HCT116 (cell line): Measurements from ENCODE around the gene FEV. TPM values are rescaled to one million over a fixed set of nuclear protein-coding genes. Genes with fewer than 3 reads are reported as not detected.

Source experiments
- ATAC-seq: fragments of 200-7000 bp; cut with Tn5 transposase; 2 replicates; pipeline ENCODE4 v1.9.1; 2020; ENCODE audit warnings: mild to moderate bottlenecking, moderate library complexity
- BruUV-seq: library from RNA; stranded (reverse); fragments of 400-500 nt; replicated peaks from 2 replicates; lab custom pipeline; 2021; lab: Mats Ljungman, UMichigan
- CTCF ChIA-PET: fragments of 300-600 bp; sonication (Branson Sonifier 250); formaldehyde crosslinking; loops from one replicate; lab custom pipeline; 2021; ENCODE audit warnings: antibody characterized with exemption; lab: Charles Lee
- POLR2A ChIA-PET: fragments of 300-600, 350-600 bp; sonication (Branson Sonifier 250); formaldehyde crosslinking; loops from one replicate; lab custom pipeline; 2021; ENCODE audit warnings: antibody characterized with exemption; lab: Charles Lee
- RAD21 ChIA-PET, 2 experiments: fragments of 300-600 bp; sonication (Branson Sonifier 250); formaldehyde crosslinking; loops; one replicate each; lab custom pipeline; 2023; ENCODE audit warnings: low total read pairs in 2 of 2; ENCODE audit not compliant: uncharacterized antibody in 2 of 2, unreplicated experiment in 2 of 2, low non-redundant PET in 1 of 2; lab: Charles Lee
- DNase-seq: peaks from one replicate; pipeline ENCODE4 v3.0.0-alpha.2; 2010; ENCODE audit warnings: low read depth, low spot score
- H2AFZ ChIP-seq: fragments of 200-600 bp; shearing (Covaris generic), sonication (generic); 2 replicates; pipeline ENCODE4 v1.6.1; 2017; ENCODE audit warnings: low read depth, mixed run types, mixed read lengths, antibody characterized with exemption, low read length; ENCODE audit not compliant: poor library complexity, severe bottlenecking
- H3K27ac ChIP-seq: 2 replicates; pipeline ENCODE4 v1.5.1; 2012; ENCODE audit warnings: low read depth, low read length
- H3K27me3 ChIP-seq: fragments of 200-600 bp; sonication (generic); 2 replicates; pipeline ENCODE4 v1.6.1; 2016; ENCODE audit warnings: mixed run types, low read length, mixed read lengths; ENCODE audit not compliant: insufficient read depth
- H3K36me3 ChIP-seq, 2 experiments: fragments of 200-500 bp in 1 of 2; fragments of 200-600 bp in 1 of 2; sonication (Bioruptor generic) in 1 of 2; sonication (generic) in 1 of 2; 2 replicates each; pipeline versions ENCODE4 v1.5.1 to v1.6.1; 2014 to 2016; ENCODE audit warnings: low read length in 2 of 2, inconsistent platforms in 1 of 2, mixed read lengths in 1 of 2, mixed run types in 1 of 2; ENCODE audit not compliant: insufficient read depth in 2 of 2, control insufficient read depth in 1 of 2
- H3K4me1 ChIP-seq, 2 experiments: fragments of 200-600 bp in 1 of 2; sonication (generic) in 1 of 2; 2 replicates each; pipeline versions ENCODE4 v1.5.1 to v1.6.1; 2012 to 2017; ENCODE audit warnings: low read length in 2 of 2, inconsistent platforms in 1 of 2, mild to moderate bottlenecking in 1 of 2, mixed read lengths in 1 of 2, mixed run types in 1 of 2, moderate library complexity in 1 of 2; ENCODE audit not compliant: insufficient read depth in 2 of 2, control insufficient read depth in 1 of 2
- H3K4me2 ChIP-seq: fragments of 200-600 bp; sonication (generic); 2 replicates; pipeline ENCODE4 v1.6.1; 2017; ENCODE audit warnings: mixed run types, low read length, mixed read lengths
- H3K4me3 ChIP-seq, 2 experiments: fragments of 200-600 bp in 1 of 2; sonication (generic) in 1 of 2; replicated peaks in 1 of 2; 2 replicates each; pipeline ENCODE4 v1.5.1; 2011 to 2016; ENCODE audit warnings: low read length in 2 of 2, control low read depth in 1 of 2, low read depth in 1 of 2, mild to moderate bottlenecking in 1 of 2, mixed read lengths in 1 of 2, mixed run types in 1 of 2
- H3K79me2 ChIP-seq: fragments of 200-600 bp; sonication (generic); 2 replicates; pipeline ENCODE4 v1.6.1; 2017; ENCODE audit warnings: mild to moderate bottlenecking, mixed run types, low read length, moderate library complexity, mixed read lengths; ENCODE audit not compliant: insufficient read depth
- H3K9ac ChIP-seq: fragments of 200-600 bp; sonication (generic); 2 replicates; pipeline ENCODE4 v1.6.1; 2016; ENCODE audit warnings: low read length, mixed read lengths
- H3K9me2 ChIP-seq: fragments of 200-600 bp; sonication (generic), shearing (Covaris generic); 2 replicates; pipeline ENCODE4 v1.6.1; 2017; ENCODE audit warnings: mixed run types, mild to moderate bottlenecking, moderate library complexity; ENCODE audit not compliant: insufficient read depth
- H3K9me3 ChIP-seq, 2 experiments: fragments of 200-500 bp in 1 of 2; fragments of 200-600 bp in 1 of 2; sonication (Bioruptor generic) in 1 of 2; sonication (generic) in 1 of 2; 2 replicates each; pipeline ENCODE4 v1.6.1; 2014 to 2017; ENCODE audit warnings: low read length in 2 of 2, mixed read lengths in 2 of 2, inconsistent platforms in 1 of 2, low read depth in 1 of 2, mild to moderate bottlenecking in 1 of 2, mixed run types in 1 of 2, moderate library complexity in 1 of 2; ENCODE audit not compliant: control insufficient read depth in 1 of 2, insufficient read depth in 1 of 2
- H4K20me1 ChIP-seq: fragments of 200-600 bp; sonication (generic), shearing (Covaris generic); 2 replicates; pipeline ENCODE4 v1.6.1; 2017; ENCODE audit warnings: mixed run types, mild to moderate bottlenecking, moderate library complexity; ENCODE audit not compliant: insufficient read depth
- CTCF ChIP-seq, 3 experiments: fragments of 200-600 bp in 1 of 3; sonication (generic) in 1 of 3; IDR thresholded peaks in 2 of 3; conservative IDR thresholded peaks in 1 of 3; 2 replicates each; pipeline ENCODE4 v1.5.1; 2012 to 2017; ENCODE audit warnings: low read depth in 2 of 3, low read length in 2 of 3, antibody characterized with exemption in 1 of 3, borderline replicate concordance in 1 of 3, control low read depth in 1 of 3, mild to moderate bottlenecking in 1 of 3, mixed read lengths in 1 of 3, mixed run types in 1 of 3, moderate library complexity in 1 of 3; ENCODE audit not compliant: insufficient read depth in 1 of 3
- ELF1 ChIP-seq: IDR thresholded peaks from 2 replicates; pipeline ENCODE4 v1.6.1; 2012; ENCODE audit warnings: low read depth, borderline replicate concordance
- EZH2phosphoT487 ChIP-seq: fragments of 200-600 bp; IDR thresholded peaks from 2 replicates; pipeline ENCODE4 v1.6.1; 2018; ENCODE audit warnings: antibody characterized with exemption, borderline replicate concordance
- FOSL1 ChIP-seq: IDR thresholded peaks from 2 replicates; pipeline ENCODE4 v1.6.1; 2012; ENCODE audit warnings: low read depth
- POLR2A ChIP-seq: IDR thresholded peaks from 2 replicates; pipeline ENCODE4 v1.7.0; 2011; ENCODE audit warnings: borderline replicate concordance; ENCODE audit not compliant: insufficient read depth, insufficient read length; ENCODE audit errors: extremely low read depth
- POLR2AphosphoS5 ChIP-seq: IDR thresholded peaks from 2 replicates; pipeline ENCODE4 v1.6.1; 2011; ENCODE audit warnings: mild to moderate bottlenecking, low read depth, low read length, moderate library complexity
- RAD21 ChIP-seq: IDR thresholded peaks from 2 replicates; pipeline ENCODE4 v1.6.1; 2012; ENCODE audit warnings: low read depth, mild to moderate bottlenecking
- SIN3A ChIP-seq: IDR thresholded peaks from 2 replicates; pipeline ENCODE4 v1.6.1; 2012; ENCODE audit warnings: low read depth
- SRF ChIP-seq: IDR thresholded peaks from 2 replicates; pipeline ENCODE4 v1.6.1; 2012; ENCODE audit warnings: low read depth
- TCF7L2 ChIP-seq: IDR thresholded peaks from 2 replicates; pipeline ENCODE4 v1.7.0; 2011; ENCODE audit warnings: borderline replicate concordance, inconsistent platforms; ENCODE audit not compliant: insufficient read depth, insufficient read length; ENCODE audit errors: extremely low read depth
- ZBTB33 ChIP-seq: IDR thresholded peaks from 2 replicates; pipeline ENCODE4 v1.6.1; 2011; ENCODE audit warnings: mild to moderate bottlenecking, low read length, moderate library complexity; ENCODE audit not compliant: insufficient replicate concordance; ENCODE audit errors: extremely low read depth
- ZFX ChIP-seq: fragments of 450-650 bp; IDR thresholded peaks from 2 replicates; pipeline ENCODE4 v1.6.1; 2017
- ZNF274 ChIP-seq: fragments of 200-500 bp; sonication (Bioruptor generic); IDR thresholded peaks from 2 replicates; pipeline ENCODE4 v1.6.1; 2014; ENCODE audit warnings: mild to moderate bottlenecking, low read depth, low read length, inconsistent platforms
- intact Hi-C: fragments of 100-400 bp; cut with micrococcal nuclease; formaldehyde crosslinking; loops from 2 replicates; pipeline ENCODE4 v1.10.0; 2022
- total RNA-seq: library from RNA; stranded (reverse); gene quantifications from one replicate; pipeline ENCODE4 v1.2.1, GENCODE V29; 2021; ENCODE audit not compliant: unreplicated experiment

The FEV gene
- total RNA-seq, 1 experiment from 2014 or later, result not detected

GRCh38 chr2:219020604-219021365 is 35.8 kb upstream of the FEV start:
- BruUV-seq, result no TSS peak
- intact Hi-C loops, result no loop called here
- Histone ChIP-seq H3K79me2 (no peaks in the 10 kb centered on the region), H2AFZ (no peak overlapping the region), H3K4me2 (no peak overlapping the region), H3K4me3 (no peak overlapping the region), H3K36me3 (no peaks in the 10 kb centered on the region), H3K4me1 (no peaks in the 10 kb centered on the region), H3K9me2 (no peaks in the 10 kb centered on the region), H3K9me3 (no peaks in the 10 kb centered on the region), H3K27me3 (no peaks in the 10 kb centered on the region), H4K20me1 (no peaks in the 10 kb centered on the region), H3K9ac (no peak overlapping the region), H3K27ac (no peak overlapping the region)
- TF ChIP-seq RAD21 (no peak), POLR2AphosphoS5 (no peak), ELF1 (no peak), EZH2phosphoT487 (no peak), POLR2A (no peak), ZFX (no peak), SRF (no peak), CTCF (IDR thresholded peaks at IDR 0.05 in 2 of 3, conservative IDR thresholded peaks at IDR 0.05 in 1 of 3; ENCODE audit: borderline replicate concordance in 1 of 3, insufficient read depth in 1 of 3, low read depth in 2 of 3, low read length in 2 of 3) (no peak), SIN3A (no peak), TCF7L2 (no peak), ZBTB33 (no peak), FOSL1 (no peak), ZNF274 (no peak)
- POLR2A ChIA-PET, result no interaction called here
- CTCF ChIA-PET, result interaction anchor here (0.6 to 3.9 kb wide), 3 partner anchors 9 to 26 kb away, joined by 5 to 21 read pairs (median 5); no protein-coding TSS in a partner anchor
- RAD21 ChIA-PET, result no interaction called here
- no peak for ATAC-seq
- no peak for DNase-seq
